Nephron progenitor cell (in vitro differentiated cells): Measurements from ENCODE around the gene HIC1.

Experiments
- DNase-seq: peaks from one replicate; pipeline ENCODE4 v3.0.0; 2021
- H3K27ac Mint-ChIP-seq: 2 replicates; pipeline ENCODE4 v1.8.0; 2021; ENCODE audit warnings: mild to moderate bottlenecking, moderate library complexity, mixed read lengths
- H3K27me3 Mint-ChIP-seq: 2 replicates; pipeline ENCODE4 v1.8.0; 2021; ENCODE audit warnings: mild to moderate bottlenecking, low read depth, mixed read lengths; ENCODE audit not compliant: poor library complexity
- H3K36me3 Mint-ChIP-seq: 2 replicates; pipeline ENCODE4 v1.8.0; 2021; ENCODE audit warnings: low read depth, mixed read lengths
- H3K4me1 Mint-ChIP-seq: 2 replicates; pipeline ENCODE4 v1.8.0; 2021; ENCODE audit warnings: mixed read lengths
- H3K4me3 Mint-ChIP-seq: 2 replicates; pipeline ENCODE4 v1.8.0; 2021; ENCODE audit warnings: mild to moderate bottlenecking, moderate library complexity, mixed read lengths
- H3K9me3 Mint-ChIP-seq: 2 replicates; pipeline ENCODE4 v1.8.0; 2021; ENCODE audit warnings: mild to moderate bottlenecking, moderate library complexity, mixed read lengths
- CTCF ChIP-seq: fragments of 200-600 bp; sonication (generic); IDR thresholded peaks from 2 replicates; pipeline ENCODE4 v1.5.0; 2021; ENCODE audit warnings: antibody characterized with exemption

HIC1 gene

GRCh38 chr17:2057760-2058585 lies 3.1 kb downstream of the HIC1 start:
- H3K27ac Mint-ChIP-seq: no peak overlapping the region

GRCh38 chr17:2058586-2059546 lies 4.0 kb downstream of the HIC1 start:
- H3K9me3 Mint-ChIP-seq: no peaks in the 10 kb centered on the region
- peak overlapping the region; percentile 21 for H3K4me3 Mint-ChIP-seq
- H3K27ac Mint-ChIP-seq: no peak overlapping the region
- peaks cover 79% of the 10 kb centered on the region for H3K27me3 Mint-ChIP-seq
- TF ChIP-seq CTCF: peak; percentile 45
- H3K36me3 Mint-ChIP-seq: peaks cover 40% of the 10 kb centered on the region
- peaks cover 27% of the 10 kb centered on the region for H3K4me1 Mint-ChIP-seq
- DNase-seq: peak; percentile 53

More at GRCh38 chr17:2057760-2058585, 3.1 kb downstream of the HIC1 start:
- Mint-ChIP-seq H3K9me3 (no peaks in the 10 kb centered on the region), H3K4me3 (no peak overlapping the region), H3K27me3 (peaks cover 88% of the 10 kb centered on the region), H3K36me3 (peaks cover 33% of the 10 kb centered on the region), H3K4me1 (peaks cover 23% of the 10 kb centered on the region)
- no peak for DNase-seq
- no peak for TF ChIP-seq CTCF

- peaks cover 36% of the 10 kb centered on the region for H3K4me1 Mint-ChIP-seq
- peaks cover 70% of the 10 kb centered on the region for H3K27me3 Mint-ChIP-seq
- H3K27ac Mint-ChIP-seq: no peak overlapping the region
- H3K4me3 Mint-ChIP-seq: peak overlapping the region; percentile 21
- no peak for DNase-seq
- no peaks in the 10 kb centered on the region for H3K9me3 Mint-ChIP-seq
- TF ChIP-seq CTCF: no peak
- peaks cover 49% of the 10 kb centered on the region for H3K36me3 Mint-ChIP-seq
Measured at GRCh38 chr17:2059547-2060384, 4.9 kb downstream of the HIC1 start.

GRCh38 chr17:2060385-2060658 lies 5.4 kb downstream of the HIC1 start:
- Mint-ChIP-seq H3K36me3 (peaks cover 52% of the 10 kb centered on the region), H3K4me3 (no peak overlapping the region), H3K4me1 (peaks cover 39% of the 10 kb centered on the region), H3K27ac (no peak overlapping the region), H3K9me3 (no peaks in the 10 kb centered on the region), H3K27me3 (peaks cover 67% of the 10 kb centered on the region)
- no peak for TF ChIP-seq CTCF
- DNase-seq: no peak

- H3K27me3 Mint-ChIP-seq: peaks cover 67% of the 10 kb centered on the region
- no peak overlapping the region for H3K27ac Mint-ChIP-seq
- TF ChIP-seq CTCF: no peak
- H3K4me1 Mint-ChIP-seq: peaks cover 45% of the 10 kb centered on the region
- no peak overlapping the region for H3K4me3 Mint-ChIP-seq
- peaks cover 58% of the 10 kb centered on the region for H3K36me3 Mint-ChIP-seq
- no peak for DNase-seq
- H3K9me3 Mint-ChIP-seq: no peaks in the 10 kb centered on the region
Measured at GRCh38 chr17:2060681-2061440, 6.0 kb downstream of the HIC1 start.
